ENCODE results near the gene SDE2.

DNA sequence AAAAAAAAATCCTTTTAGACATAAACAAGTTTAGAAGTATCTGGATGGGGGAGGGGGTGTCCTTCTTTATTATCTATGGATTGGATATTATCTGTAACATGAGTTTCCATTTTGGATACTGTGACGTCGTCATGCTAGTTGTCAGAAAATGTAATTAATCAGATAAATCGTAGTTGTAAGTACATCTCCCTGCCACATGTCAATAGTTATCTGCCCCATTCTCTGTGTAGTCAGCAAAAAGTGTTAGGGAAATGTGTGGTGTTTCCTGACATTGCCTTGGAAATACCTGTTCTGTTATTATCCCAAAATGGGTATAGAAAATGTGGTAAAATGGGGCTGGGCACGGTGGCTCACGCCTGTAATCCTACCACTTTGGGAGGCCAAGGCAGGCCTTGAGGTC is 24.6 kb upstream of the SDE2 start:
- TF ChIP-seq YY1 (IDR thresholded peaks at IDR 0.05; ENCODE audit: insufficient read depth, insufficient read length) = no peak
- no peak for TF ChIP-seq ZNF274 (IDR thresholded peaks at IDR 0.05; ENCODE audit: low read depth, low read length)
- TF ChIP-seq SUZ12 (IDR thresholded peaks at IDR 0.05; ENCODE audit: extremely low read depth, insufficient read depth, insufficient read length) = no peak

All from NT2/D1 (cell line).